Sigmoid colon (tissue), 4 donors: ENCODE data around the gene GFRA3.

ENCODE experiments used
- CTCF ChIP-seq, 4 experiments: fragments of 450-650 bp in 3 of 4; fragments of 200-600 bp in 1 of 4; IDR thresholded peaks; one replicate each; pipeline ENCODE4 v1.5.1; 2016 to 2019; ENCODE audit warnings: antibody characterized with exemption in 4 of 4, mild to moderate bottlenecking in 3 of 4, moderate library complexity in 2 of 4
- EP300 ChIP-seq, 4 donors: sonication (generic); formaldehyde crosslinking; IDR thresholded peaks; one replicate each; pipeline ENCODE4 v1.6.1; 2017; ENCODE audit warnings: antibody characterized with exemption in 4 of 4
- POLR2A ChIP-seq, 2 donors: fragments of 450-650 bp; IDR thresholded peaks; one replicate each; pipeline ENCODE4 v1.6.1; 2016; ENCODE audit warnings: antibody characterized with exemption in 2 of 2, mild to moderate bottlenecking in 2 of 2, moderate library complexity in 2 of 2

DNA sequence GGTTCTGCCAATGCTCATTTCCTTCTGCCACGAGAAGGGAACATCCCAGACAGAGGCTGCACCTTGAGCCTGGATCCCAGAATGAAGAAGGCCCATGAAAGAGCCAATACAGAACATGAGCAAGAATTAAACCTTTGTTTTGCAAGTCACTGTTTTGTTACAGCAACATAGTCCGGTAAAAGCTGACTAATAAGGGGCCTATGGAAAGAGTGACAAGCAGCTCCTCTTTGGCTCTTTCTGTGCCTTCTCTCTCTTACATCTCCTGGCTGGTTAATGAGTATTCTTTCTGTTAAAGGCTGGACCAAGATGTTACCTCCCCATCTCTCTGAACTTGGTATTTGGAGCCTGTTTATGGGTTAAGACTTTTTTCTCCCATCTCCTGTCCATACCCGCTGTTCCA lies 10.8 kb downstream of the GFRA3 start:
- no peak for TF ChIP-seq CTCF (IDR thresholded peaks at IDR 0.05)
- TF ChIP-seq POLR2A (IDR thresholded peaks at IDR 0.05) = no peak
- TF ChIP-seq EP300 (IDR thresholded peaks at IDR 0.05) = no peak
